ENCODE data around the gene PRSS1. TPM values are rescaled to one million over a fixed set of nuclear protein-coding genes. Genes with fewer than 3 reads are reported as not detected.

The PRSS1 gene
- total and polyA plus RNA-seq, 2 of the 8 experiments (the other 6 are each of a cell fraction or from before 2014, with no cell fraction given): 0.09 TPM; not detected in 1

DNA sequence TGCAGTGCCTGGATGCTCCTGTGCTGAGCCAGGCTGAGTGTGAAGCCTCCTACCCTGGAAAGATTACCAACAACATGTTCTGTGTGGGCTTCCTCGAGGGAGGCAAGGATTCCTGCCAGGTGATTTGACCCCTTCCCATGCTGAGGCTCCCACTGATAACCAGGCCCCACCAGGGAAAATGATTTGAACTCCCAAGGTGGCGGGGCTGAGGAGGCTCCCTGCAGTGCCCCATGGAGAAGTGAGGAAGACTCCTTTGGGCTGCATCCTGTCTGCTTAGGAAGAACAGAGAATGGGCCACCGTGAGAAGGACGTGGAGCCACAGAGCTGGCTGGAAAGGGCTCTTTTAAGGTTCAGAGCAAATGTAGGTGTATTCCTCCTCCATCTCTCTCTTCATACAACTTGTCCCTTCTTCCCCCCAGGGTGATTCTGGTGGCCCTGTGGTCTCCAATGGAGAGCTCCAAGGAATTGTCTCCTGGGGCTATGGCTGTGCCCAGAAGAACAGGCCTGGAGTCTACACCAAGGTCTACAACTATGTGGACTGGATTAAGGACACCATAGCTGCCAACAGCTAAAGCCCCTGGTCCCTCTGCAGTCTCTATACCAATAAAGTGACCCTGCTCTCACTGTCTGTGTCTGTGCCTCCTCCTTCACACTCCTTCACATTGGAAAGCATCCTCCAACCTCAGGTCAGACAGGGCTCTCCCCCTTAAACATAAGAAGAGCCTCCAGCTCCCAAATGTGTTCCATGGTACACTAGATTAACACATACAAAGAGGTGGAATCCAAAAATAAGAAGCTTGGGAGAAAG is 24.9 kb downstream of the PRSS1 start:
- CTCF ChIA-PET (ENCODE audit: partially characterized antibody): interaction anchor here (0.7 to 9.3 kb wide), 12 partner anchors 8 to 142 kb away, joined by 3 to 73 read pairs (median 4); no protein-coding TSS in a partner anchor

More for the DNA sequence above, 24.9 kb downstream of the PRSS1 start:
- Histone ChIP-seq H3K27me3 (replicated peaks in 1 of 4; ENCODE audit: control insufficient read depth in 3 of 4, extremely low read depth in 1 of 4, insufficient read depth in 3 of 4, low read length in 3 of 4) (no peaks in the 10 kb centered on the region), H2BK20ac (ENCODE audit: low read length) (no peak overlapping the region), H2BK5ac (ENCODE audit: low read depth, low read length) (no peak overlapping the region), H2BK12ac (ENCODE audit: low read depth, low read length) (no peak overlapping the region), H2AFZ (ENCODE audit: low read length) (no peak overlapping the region), H3K4me3 (ENCODE audit: extremely low read depth in 1 of 4, insufficient read depth in 2 of 4, low read depth in 3 of 4, low read length in 4 of 4) (no peak overlapping the region), H3K4me2 (ENCODE audit: insufficient read depth in 1 of 2, low read depth in 2 of 2, low read length in 2 of 2) (no peak overlapping the region), H4K5ac (ENCODE audit: insufficient read length, low read depth, low read length) (no peak overlapping the region), H3K18ac (ENCODE audit: extremely low read depth, low read length) (no peak overlapping the region), H3K14ac (ENCODE audit: insufficient read length) (no peak overlapping the region), H3K9me3 (ENCODE audit: insufficient read depth in 2 of 2, low read depth in 1 of 2, low read length in 1 of 2) (no peaks in the 10 kb centered on the region), H3K36me3 (ENCODE audit: control insufficient read depth in 2 of 4, insufficient read depth in 4 of 4, low read length in 3 of 4) (no peaks in the 10 kb centered on the region), H4K20me1 (replicated peaks in 1 of 2; ENCODE audit: control insufficient read depth in 1 of 2, insufficient read depth in 2 of 2, low read length in 2 of 2) (no peaks in the 10 kb centered on the region), H2AK5ac (ENCODE audit: low read depth, low read length) (no peak overlapping the region), H2BK15ac (ENCODE audit: low read length) (no peak overlapping the region), H3K79me1 (ENCODE audit: low read depth, low read length) (no peaks in the 10 kb centered on the region), H3K4ac (replicated peaks; ENCODE audit: insufficient read length, low read depth, low read length) (no peak overlapping the region), H3K56ac (replicated peaks; ENCODE audit: insufficient read length, low read depth, low read length) (no peak overlapping the region), H3K9ac (replicated peaks in 1 of 4; ENCODE audit: extremely low read depth in 1 of 4, low read depth in 3 of 4, low read length in 3 of 4) (no peak overlapping the region), H4K8ac (ENCODE audit: extremely low read depth, insufficient read depth, low read length) (no peak overlapping the region), H3K27ac (ENCODE audit: low read depth, low read length) (no peak overlapping the region), H3K4me1 (replicated peaks in 1 of 4; ENCODE audit: control insufficient read depth in 3 of 4, insufficient read depth in 4 of 4, low read length in 3 of 4) (no peaks in the 10 kb centered on the region), H3K23me2 (ENCODE audit: low read depth, low read length) (no peaks in the 10 kb centered on the region), H2BK120ac (replicated peaks; ENCODE audit: low read depth, low read length) (no peak overlapping the region), H3K79me2 (ENCODE audit: control insufficient read depth in 1 of 2, insufficient read depth in 2 of 2, low read length in 2 of 2) (no peaks in the 10 kb centered on the region), H3K23ac (ENCODE audit: insufficient read length) (no peak overlapping the region), H4K91ac (replicated peaks; ENCODE audit: insufficient read length, low read length) (no peak overlapping the region)
- no peak for DNase-seq (ENCODE audit: low read depth in 1 of 2, low spot score in 2 of 2)
- POLR2A ChIA-PET (ENCODE audit: partially characterized antibody): no interaction called here
- 68% methylated on average over 4 of the region's 4 CpGs; no CpG with 5 or more reads in 1 of the 2 experiments for WGBS, 2 experiments (ENCODE audit: extremely low coverage in 1 of 2, insufficient coverage in 1 of 2, insufficient read length in 1 of 2, insufficient replicate concordance in 2 of 2, low coverage in 1 of 2, low lambda C conversion rate in 2 of 2, missing lambda C conversion rate in 1 of 2)
- no peak for FAIRE-seq
- TF ChIP-seq NANOG (IDR thresholded peaks at IDR 0.05; ENCODE audit: insufficient read depth, low read depth, low read length, poor library complexity, severe bottlenecking) (no peak), HDAC2 (IDR thresholded peaks at IDR 0.05; ENCODE audit: borderline replicate concordance in 1 of 2, low read depth in 2 of 2, low read length in 2 of 2) (no peak), KDM4A (IDR thresholded peaks at IDR 0.05; ENCODE audit: low read depth, low read length, severe bottlenecking) (no peak)

Measured in H1 (cell line).